HepG2 (cell line): ENCODE measurements around the gene ITGB7. TPM values are rescaled to one million over a fixed set of nuclear protein-coding genes. Genes with fewer than 3 reads are reported as not detected.

ENCODE experiments used
- ATAC-seq: fragments of 200-7000 bp; cut with Tn5 transposase; 3 replicates; pipeline ENCODE4 v1.9.1; 2020; ENCODE audit warnings: mild to moderate bottlenecking, moderate library complexity
- BruUV-seq: library from RNA; stranded (reverse); fragments of 400-500 nt; replicated peaks from 2 replicates; lab custom pipeline; 2021; lab: Mats Ljungman, UMichigan
- CTCF ChIA-PET: fragments of 300-600 bp; formaldehyde crosslinking; extraction: SDS; loops from one replicate; lab custom pipeline; 2021; ENCODE audit warnings: low total read pairs, inconsistent platforms, low intra/inter-chr PET ratio; lab: Yijun Ruan, JAX
- POLR2A ChIA-PET: fragments of 350-600 bp; sonication (Branson Sonifier 250); formaldehyde crosslinking; loops from one replicate; lab custom pipeline; 2020; ENCODE audit warnings: antibody characterized with exemption, inconsistent platforms; lab: Yijun Ruan, JAX
- DNase-seq: peaks from one replicate; pipeline ENCODE4 v3.0.0-alpha.2; 2015; ENCODE audit warnings: low spot score
- FAIRE-seq: peaks from 3 replicates; lab custom pipeline; 2011; peaks lifted over from hg19 to GRCh38; lab: Jason Lieb, UNC
- H2AFZ ChIP-seq: one replicate; pipeline ENCODE4 v1.6.1; 2011; ENCODE audit warnings: low read length, inconsistent platforms
- H3K27ac ChIP-seq: fragments of 300-600 bp; 3 replicates; pipeline ENCODE4 v1.8.0; 2011; ENCODE audit warnings: mixed run types, mild to moderate bottlenecking, mixed read lengths, low read length, inconsistent platforms; ENCODE audit not compliant: insufficient read depth; ENCODE audit errors: extremely low read length
- H3K27me3 ChIP-seq, 2 experiments: fragments of 200-600 bp in 1 of 2; 2 replicates in 1 of 2; 3 replicates in 1 of 2; pipeline versions ENCODE4 v1.6.0 to v1.8.0; 2011; ENCODE audit warnings: low read length in 2 of 2, mild to moderate bottlenecking in 2 of 2, moderate library complexity in 2 of 2, inconsistent platforms in 1 of 2; ENCODE audit not compliant: insufficient read depth in 2 of 2, control insufficient read depth in 1 of 2
- H3K36me3 ChIP-seq, 2 experiments: fragments of 200-600 bp in 1 of 2; replicated peaks in 1 of 2; 2 replicates in 1 of 2; 3 replicates in 1 of 2; pipeline versions ENCODE4 v1.5.1 to v1.8.0; 2011; ENCODE audit warnings: low read length in 2 of 2, inconsistent platforms in 1 of 2; ENCODE audit not compliant: insufficient read depth in 2 of 2, control insufficient read depth in 1 of 2
- H3K4me1 ChIP-seq: 2 replicates; pipeline ENCODE4 v1.5.1; 2012; ENCODE audit warnings: low read length, inconsistent platforms; ENCODE audit not compliant: insufficient read depth
- H3K4me2 ChIP-seq: 2 replicates; pipeline ENCODE4 v1.6.0; 2011; ENCODE audit warnings: low read depth, low read length, inconsistent platforms
- H3K4me3 ChIP-seq, 3 experiments: fragments of 200-600 bp in 1 of 3; sonication (generic), shearing (Covaris generic) in 1 of 3; replicated peaks in 1 of 3; 2 replicates each; pipeline ENCODE4 v1.5.1; 2011 to 2016; ENCODE audit warnings: low read length in 3 of 3, inconsistent platforms in 2 of 3, low read depth in 2 of 3, mild to moderate bottlenecking in 2 of 3, control low read depth in 1 of 3, mixed read lengths in 1 of 3; ENCODE audit not compliant: insufficient read depth in 1 of 3
- H3K79me2 ChIP-seq: one replicate; pipeline ENCODE4 v1.6.1; 2011; ENCODE audit warnings: low read length, inconsistent platforms; ENCODE audit not compliant: insufficient read depth
- H3K9ac ChIP-seq: 2 replicates; pipeline ENCODE4 v1.6.0; 2011; ENCODE audit warnings: mild to moderate bottlenecking, low read depth, low read length, inconsistent platforms; ENCODE audit not compliant: insufficient read depth
- H3K9me3 ChIP-seq: 2 replicates; pipeline ENCODE4 v1.5.1; 2012; ENCODE audit warnings: mild to moderate bottlenecking, low read length
- H4K20me1 ChIP-seq: 2 replicates; pipeline ENCODE4 v1.6.0; 2011; ENCODE audit warnings: inconsistent platforms, mild to moderate bottlenecking, low read length, moderate library complexity; ENCODE audit not compliant: insufficient read depth
- FOSL2 ChIP-seq: sonication (generic); formaldehyde crosslinking; IDR thresholded peaks from 2 replicates; pipeline ENCODE4 v1.4.0; 2020; ENCODE audit warnings: missing genetic modification reagents
- RCOR2 ChIP-seq: IDR thresholded peaks from 2 replicates; pipeline ENCODE4 v1.6.1; 2016; ENCODE audit warnings: missing biosample characterization, missing genetic modification reagents
- SALL2 ChIP-seq: sonication (generic); formaldehyde crosslinking; IDR thresholded peaks from 2 replicates; pipeline ENCODE4 v1.8.1; 2023; ENCODE audit warnings: mild to moderate bottlenecking, missing genetic modification reagents, inconsistent platforms
- SOX13 ChIP-seq, 3 experiments: fragments of 450-650 bp in 1 of 3; sonication (generic) in 1 of 3; formaldehyde crosslinking in 1 of 3; IDR thresholded peaks in 2 of 3; conservative IDR thresholded peaks in 1 of 3; 2 replicates each; pipeline versions ENCODE4 v1.5.0 to v1.6.1; 2016 to 2020; ENCODE audit warnings: antibody characterized with exemption in 1 of 3, mild to moderate bottlenecking in 1 of 3, missing compliant biosample characterization in 1 of 3, missing genetic modification reagents in 1 of 3, moderate library complexity in 1 of 3
- SOX5 ChIP-seq: IDR thresholded peaks from 2 replicates; pipeline ENCODE4 v1.6.1; 2016; ENCODE audit warnings: borderline replicate concordance
- ZNF143 ChIP-seq: sonication (generic); formaldehyde crosslinking; IDR thresholded peaks from 2 replicates; pipeline ENCODE4 v1.4.0; 2020; ENCODE audit warnings: missing genetic modification reagents
- ZNF605 ChIP-seq: sonication (generic); formaldehyde crosslinking; IDR thresholded peaks from 2 replicates; pipeline ENCODE4 v1.8.0; 2022; ENCODE audit warnings: mild to moderate bottlenecking, missing genetic modification reagents
- ZNF629 ChIP-seq: sonication (generic); formaldehyde crosslinking; conservative IDR thresholded peaks from 2 replicates; pipeline ENCODE4 v1.5.0; 2020; ENCODE audit warnings: missing genetic modification reagents
- ZNF850 ChIP-seq: sonication (generic); formaldehyde crosslinking; conservative IDR thresholded peaks from 2 replicates; pipeline ENCODE4 v1.9.0; 2021; ENCODE audit warnings: mild to moderate bottlenecking, missing genetic modification reagents
- ZZZ3 ChIP-seq: sonication (generic); formaldehyde crosslinking; IDR thresholded peaks from 2 replicates; pipeline ENCODE4 v1.4.0; 2020; ENCODE audit warnings: missing genetic modification reagents, mild to moderate bottlenecking, borderline replicate concordance
- WGBS: methylation state at CpG from one replicate; pipeline ENCODE4 v1.1.6; 2017; ENCODE audit warnings: low lambda C conversion rate; 5-methylcytosine and 5-hydroxymethylcytosine counted together
- in situ Hi-C: cut with HindIII; loops from 2 replicates; pipeline ENCODE4 v1.10.0; 2017; ENCODE audit warnings: low pct_unique_long_range_greater_than_20kb; ENCODE audit not compliant: extremely low pct_ligation_motif_present
- intact Hi-C: fragments of 100-400 bp; cut with micrococcal nuclease; formaldehyde crosslinking; loops from one replicate; pipeline ENCODE4 v1.10.0; 2022; ENCODE audit not compliant: unreplicated experiment
- polyA plus RNA-seq, 8 experiments: library from polyadenylated mRNA; depleted of rRNA in 3 of 8; stranded (reverse) in 7 of 8; unstranded in 1 of 8; fragments of >200 nt; fragmentation: Illumina TruSeq in 4 of 8; extraction: Trizol in 4 of 8; gene quantifications; 2 replicates each; pipeline versions ENCODE4 v1.2.1 to v1.2.3, GENCODE V29; 2011 to 2016; ENCODE audit warnings: low read depth in 4 of 8, missing spikeins in 1 of 8, mixed read lengths in 1 of 8; ENCODE audit not compliant: insufficient read depth in 1 of 8
- total RNA-seq, 5 experiments: library from RNA; depleted of rRNA; stranded (reverse); fragments of >200 nt; fragmentation: Illumina TruSeq; extraction: Trizol; gene quantifications; 2 replicates each; pipeline ENCODE4 v1.2.3, GENCODE V29; 2016; ENCODE audit warnings: low read depth in 1 of 5
- TF ChIP-seq, protein P1 (sequence below): sonication (generic); formaldehyde crosslinking; IDR thresholded peaks from 2 replicates; pipeline ENCODE4 v1.4.0; 2020; ENCODE audit warnings: missing genetic modification reagents, mild to moderate bottlenecking, borderline replicate concordance
- TF ChIP-seq, protein P2 (sequence below): sonication (generic); formaldehyde crosslinking; IDR thresholded peaks from 2 replicates; pipeline ENCODE4 v1.5.0; 2020; ENCODE audit warnings: mild to moderate bottlenecking, missing genetic modification reagents
- TF ChIP-seq, protein P3 (sequence below): sonication (generic); formaldehyde crosslinking; IDR thresholded peaks from 2 replicates; pipeline ENCODE4 v1.4.0; 2020; ENCODE audit warnings: missing genetic modification reagents

Gene ITGB7
- total and polyA plus RNA-seq, 2 of the 13 experiments (the other 11 are each of a cell fraction or from before 2014, with no cell fraction given): 0.16 to 0.18 TPM

DNA sequence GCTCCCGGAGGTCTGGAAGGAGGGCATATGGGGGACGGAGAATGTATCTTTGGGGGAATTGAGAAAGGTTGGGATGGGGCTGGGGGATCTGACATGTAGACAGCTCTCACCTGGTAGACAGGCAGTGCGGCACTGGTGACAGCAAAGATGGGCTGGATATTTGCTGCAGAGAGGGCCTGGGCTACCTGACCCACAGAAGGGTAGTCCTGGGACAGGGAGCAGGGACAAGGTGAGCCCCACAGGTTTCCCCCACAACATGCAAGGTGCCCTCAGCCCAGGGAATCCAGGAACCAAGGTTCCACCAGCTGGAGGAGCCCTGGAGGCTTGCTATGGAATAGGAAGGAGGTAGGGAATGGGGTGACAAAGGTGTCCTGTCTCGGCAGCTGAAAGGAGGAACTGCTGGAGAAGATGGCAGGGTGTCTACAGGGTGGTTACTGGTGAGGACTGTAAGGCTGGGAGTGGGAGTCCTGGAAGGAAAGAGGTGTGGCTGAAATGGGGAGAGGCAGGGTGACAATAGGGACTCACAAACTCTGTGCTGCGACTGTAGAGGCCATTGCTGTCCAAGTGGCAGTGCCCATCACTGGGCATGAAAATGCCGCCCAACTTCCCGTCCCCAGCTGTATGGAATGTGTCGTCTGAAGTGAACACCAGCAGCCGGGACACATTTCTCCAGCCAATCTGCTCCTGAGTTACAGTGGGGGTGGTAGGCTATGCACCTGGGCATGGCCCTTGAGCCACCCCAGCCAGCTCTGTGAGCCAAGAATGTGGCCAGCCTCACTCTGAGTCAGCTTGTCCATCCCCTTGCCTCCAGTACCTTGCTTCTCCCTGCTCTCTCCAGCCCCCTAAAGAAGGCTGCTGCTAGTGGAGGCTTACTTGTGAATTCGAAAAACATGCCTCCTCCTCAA, 11.3 kb downstream of the ITGB7 start (continued):
- TF ChIP-seq SALL2 (CRISPR knock-in tag): no peak
- TF ChIP-seq, protein P1, sequence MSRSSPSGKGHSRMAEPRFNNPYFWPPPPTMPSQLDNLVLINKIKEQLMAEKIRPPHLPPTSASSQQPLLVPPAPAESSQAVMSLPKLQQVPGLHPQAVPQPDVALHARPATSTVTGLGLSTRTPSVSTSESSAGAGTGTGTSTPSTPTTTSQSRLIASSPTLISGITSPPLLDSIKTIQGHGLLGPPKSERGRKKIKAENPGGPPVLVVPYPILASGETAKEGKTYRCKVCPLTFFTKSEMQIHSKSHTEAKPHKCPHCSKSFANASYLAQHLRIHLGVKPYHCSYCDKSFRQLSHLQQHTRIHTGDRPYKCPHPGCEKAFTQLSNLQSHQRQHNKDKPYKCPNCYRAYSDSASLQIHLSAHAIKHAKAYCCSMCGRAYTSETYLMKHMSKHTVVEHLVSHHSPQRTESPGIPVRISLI (CRISPR knock-in tag): no peak

DNA sequence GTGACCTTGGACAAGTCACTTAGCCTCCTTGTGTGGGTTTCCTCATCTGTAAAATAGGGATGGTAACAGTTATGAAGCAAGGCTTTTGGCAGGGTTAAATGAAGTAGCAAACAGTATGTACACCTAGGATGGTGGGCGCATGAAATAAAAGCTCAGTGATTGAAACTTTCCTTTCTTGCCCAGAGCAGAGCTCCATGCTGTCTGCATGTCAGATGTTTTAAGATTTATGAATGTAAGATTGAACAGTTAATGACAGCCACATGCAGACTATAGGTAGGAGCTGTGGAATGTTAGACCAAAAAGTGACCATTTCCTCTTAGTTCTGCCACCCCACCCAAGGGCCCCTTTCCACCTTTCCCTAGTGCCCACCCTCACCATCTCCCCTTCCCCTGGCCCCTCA, 12.1 kb downstream of the ITGB7 start:
- TF ChIP-seq FOSL2 (CRISPR knock-in tag) (no peak), SOX13 (IDR thresholded peaks at IDR 0.05) (no peak), SOX13 (CRISPR knock-in tag; conservative IDR thresholded peaks at IDR 0.05 in 1 of 2, IDR thresholded peaks at IDR 0.05 in 1 of 2) (peak in 1 of 2 experiments; percentile 13; a peak in 1 of 4 replicates), ZNF605 (CRISPR knock-in tag) (no peak), ZNF629 (CRISPR knock-in tag) (0 out of 2 replicates have a peak, but pooled peaks have one; percentile 28), ZZZ3 (CRISPR knock-in tag) (no peak), RCOR2 (no peak), SOX5 (CRISPR knock-in tag) (no peak), ZNF143 (no peak), ZNF850 (CRISPR knock-in tag) (no peak)
- TF ChIP-seq, protein P2, sequence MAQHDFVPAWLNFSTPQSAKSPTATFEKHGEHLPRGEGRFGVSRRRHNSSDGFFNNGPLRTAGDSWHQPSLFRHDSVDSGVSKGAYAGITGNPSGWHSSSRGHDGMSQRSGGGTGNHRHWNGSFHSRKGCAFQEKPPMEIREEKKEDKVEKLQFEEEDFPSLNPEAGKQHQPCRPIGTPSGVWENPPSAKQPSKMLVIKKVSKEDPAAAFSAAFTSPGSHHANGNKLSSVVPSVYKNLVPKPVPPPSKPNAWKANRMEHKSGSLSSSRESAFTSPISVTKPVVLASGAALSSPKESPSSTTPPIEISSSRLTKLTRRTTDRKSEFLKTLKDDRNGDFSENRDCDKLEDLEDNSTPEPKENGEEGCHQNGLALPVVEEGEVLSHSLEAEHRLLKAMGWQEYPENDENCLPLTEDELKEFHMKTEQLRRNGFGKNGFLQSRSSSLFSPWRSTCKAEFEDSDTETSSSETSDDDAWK (CRISPR knock-in tag): no peak
- TF ChIP-seq, protein P3, sequence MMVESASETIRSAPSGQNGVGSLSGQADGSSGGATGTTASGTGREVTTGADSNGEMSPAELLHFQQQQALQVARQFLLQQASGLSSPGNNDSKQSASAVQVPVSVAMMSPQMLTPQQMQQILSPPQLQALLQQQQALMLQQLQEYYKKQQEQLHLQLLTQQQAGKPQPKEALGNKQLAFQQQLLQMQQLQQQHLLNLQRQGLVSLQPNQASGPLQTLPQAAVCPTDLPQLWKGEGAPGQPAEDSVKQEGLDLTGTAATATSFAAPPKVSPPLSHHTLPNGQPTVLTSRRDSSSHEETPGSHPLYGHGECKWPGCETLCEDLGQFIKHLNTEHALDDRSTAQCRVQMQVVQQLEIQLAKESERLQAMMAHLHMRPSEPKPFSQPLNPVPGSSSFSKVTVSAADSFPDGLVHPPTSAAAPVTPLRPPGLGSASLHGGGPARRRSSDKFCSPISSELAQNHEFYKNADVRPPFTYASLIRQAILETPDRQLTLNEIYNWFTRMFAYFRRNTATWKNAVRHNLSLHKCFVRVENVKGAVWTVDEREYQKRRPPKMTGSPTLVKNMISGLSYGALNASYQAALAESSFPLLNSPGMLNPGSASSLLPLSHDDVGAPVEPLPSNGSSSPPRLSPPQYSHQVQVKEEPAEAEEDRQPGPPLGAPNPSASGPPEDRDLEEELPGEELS: no peak
- Histone ChIP-seq H4K20me1 (peaks cover 3% of the 10 kb centered on the region; the same call in 1 of the 2 replicates), H3K79me2 (no peaks in the 10 kb centered on the region), H3K4me3 (no peak overlapping the region), H3K27me3 (0 out of 5 replicates have a peak, but pooled peaks cover 0 to 2% of the 10 kb centered on the region in 2 experiments), H3K4me2 (peak overlapping the region; percentile 16; the same call in 1 of the 2 replicates), H3K36me3 (no peaks in the 10 kb centered on the region; a peak in 2 of 5 replicates), H2AFZ (no peak overlapping the region), H3K9me3 (no peaks in the 10 kb centered on the region), H3K9ac (no peak overlapping the region), H3K4me1 (peaks cover 37% of the 10 kb centered on the region), H3K27ac (no peak overlapping the region)
- ChIA-PET CTCF (no interaction called here), POLR2A (interaction anchor here (1.0 to 1.6 kb wide), 6 partner anchors 12 to 129 kb away, joined by 3 to 5 read pairs (median 4); partner anchors contain the start of genes PFDN5 and SPRYD3)
- no peak for DNase-seq
- intact Hi-C loops (loop anchor here (2.0 kb wide), 1 partner anchor 36 kb away; no protein-coding TSS in a partner anchor), in situ Hi-C loops (loop anchor here (5.0 kb wide), 2 partner anchors 38 to 133 kb away; no protein-coding TSS in a partner anchor)
- no peak for FAIRE-seq
- no TSS peak for BruUV-seq
- ATAC-seq: no peak
- 61% methylated on average over 1 of the region's 1 CpG for WGBS
